Pancreas (tissue), 10 donors: Measurements from ENCODE around the gene FCGBP. TPM values are rescaled to one million over a fixed set of nuclear protein-coding genes. Genes with fewer than 3 reads are reported as not detected.
"Not testable (repeated sequence)": the region's sequence is repeated elsewhere in the genome, so short reads cannot be mapped to it uniquely, and the experiment has no call there.

ENCODE experiments used
- ATAC-seq, 4 donors: fragments of 200-7000 bp; cut with Tn5 transposase; one replicate each; pipeline versions ENCODE4 v1.8.0 to v1.9.1; 2020; ENCODE audit warnings: mild to moderate bottlenecking in 4 of 4, moderate library complexity in 4 of 4
- DNase-seq, 6 donors: peaks; one replicate each; pipeline ENCODE4 v3.0.0-alpha.2; 2020
- FAIRE-seq: peaks from 2 replicates; lab custom pipeline; 2012; peaks lifted over from hg19 to GRCh38; lab: Jason Lieb, UNC
- H3K27ac ChIP-seq, 4 donors: fragments of 200-600 bp; sonication (generic); 1 replicate in 3 of 4; 2 replicates in 1 of 4; pipeline versions ENCODE4 v1.5.0 to v1.8.0; 2020
- H3K27me3 ChIP-seq, 4 donors: fragments of 200-600 bp; one replicate each; pipeline ENCODE4 v1.8.0; 2021
- H3K36me3 ChIP-seq, 3 donors: fragments of 200-600 bp; sonication (generic) in 1 of 3; one replicate each; pipeline versions ENCODE4 v1.5.0 to v1.8.0; 2020 to 2021
- H3K4me1 ChIP-seq, 3 donors: fragments of 200-600 bp; one replicate each; pipeline ENCODE4 v1.8.0; 2021
- H3K4me3 ChIP-seq, 4 donors: fragments of 200-600 bp; sonication (generic) in 2 of 4; one replicate each; pipeline versions ENCODE4 v1.5.0 to v1.8.0; 2020 to 2021
- H3K9me3 ChIP-seq, 4 donors: fragments of 200-600 bp; one replicate each; pipeline ENCODE4 v1.8.0; 2021
- WGBS, 2 donors: extraction: QIAGEN DNeasy Blood & Tissue Kit; methylation state at CpG; one replicate each; pipeline ENCODE4 v1.1.7; 2013; 5-methylcytosine and 5-hydroxymethylcytosine counted together
- intact Hi-C, 3 donors: fragments of 100-400 bp; cut with DNase I; formaldehyde crosslinking; loops; one replicate each; pipeline versions ENCODE4 v1.11.1 to v1.14.2; 2022
- polyA plus RNA-seq, 2 donors: library from polyadenylated mRNA; stranded (reverse); fragments of 200-250 nt; gene quantifications; one replicate each; pipeline ENCODE4 v1.2.3, GENCODE V29; 2013
- total RNA-seq, 6 donors: library from RNA; stranded (reverse); fragmentation: NEBNext Ultra II Directional in 4 of 6; extraction: Animal tissue kit (Norgen Biotek cat#: 25700) in 4 of 6; gene quantifications; one replicate each; pipeline versions ENCODE4 v1.2.1 to v1.2.4, GENCODE V29; 2021 to 2023
- TF ChIP-seq, protein P1 (sequence below), 4 donors: fragments of 200-600 bp; sonication (generic) in 3 of 4; IDR thresholded peaks; one replicate each; pipeline versions ENCODE4 v1.5.0 to v1.8.0; 2021; ENCODE audit warnings: antibody characterized with exemption in 4 of 4
- donor health status: healthy with polysubstance abuse.
- donor health status: DM: no; HTN: no; CAD: no; lungs with moderate emphysema.
- donor health status: DM: no; HTN: no; CAD: no.
- donor health status: control.
- donor health status: control.
- donor health status: Bipolar disorder and iron deficiency.
- donor health status: DM: yes; HTN: yes; CAD: no.
- donor health status: DM: no; HTN: no; CAD: no.
- donor health status: DM: no; HTN: no; CAD: no.
- donor health status: DM: yes; HTN: yes; CAD: no.

The FCGBP gene
- total and polyA plus RNA-seq, 8 donors: 1.4 to 118 (median 23.6) TPM

DNA sequence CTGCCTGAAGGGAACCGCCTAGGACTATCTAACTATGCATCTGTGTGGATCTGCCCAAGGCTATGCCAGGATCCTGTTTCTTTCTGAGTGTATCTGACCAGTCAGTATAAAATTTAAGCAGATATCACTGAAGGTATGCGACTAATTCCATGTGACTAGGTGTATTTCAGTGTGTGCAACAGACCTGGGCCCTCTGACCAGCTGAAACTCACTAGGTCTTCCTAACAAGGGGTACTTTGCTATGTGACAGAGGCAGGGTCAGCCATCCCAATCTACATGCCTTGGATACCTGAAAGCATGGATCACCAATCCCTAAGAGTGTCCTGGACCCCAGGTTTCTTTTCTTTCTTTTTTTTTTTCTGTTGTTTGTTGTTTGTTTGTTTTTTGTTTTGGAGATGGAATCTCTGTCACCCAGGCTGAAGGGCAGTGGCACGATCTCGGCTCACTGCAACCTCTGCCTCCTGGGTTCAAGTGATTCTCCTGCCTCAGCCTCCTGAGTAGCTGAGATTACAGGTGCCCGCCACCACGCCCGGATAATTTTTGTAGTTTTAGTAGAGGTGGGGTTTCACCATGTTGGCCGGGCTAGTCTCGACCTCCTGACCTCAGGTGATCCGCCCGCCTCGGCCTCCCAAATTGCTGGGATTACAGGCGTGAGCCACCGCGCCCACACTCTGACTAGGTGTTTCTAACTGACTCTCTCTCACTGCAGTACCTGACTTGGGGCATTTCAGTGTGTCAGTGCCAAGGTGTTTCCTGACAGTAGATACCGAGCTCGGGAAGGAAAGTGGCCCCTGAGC lies 43.5 kb downstream of the FCGBP start:
- FAIRE-seq (no peak), ATAC-seq (no peak)

DNA sequence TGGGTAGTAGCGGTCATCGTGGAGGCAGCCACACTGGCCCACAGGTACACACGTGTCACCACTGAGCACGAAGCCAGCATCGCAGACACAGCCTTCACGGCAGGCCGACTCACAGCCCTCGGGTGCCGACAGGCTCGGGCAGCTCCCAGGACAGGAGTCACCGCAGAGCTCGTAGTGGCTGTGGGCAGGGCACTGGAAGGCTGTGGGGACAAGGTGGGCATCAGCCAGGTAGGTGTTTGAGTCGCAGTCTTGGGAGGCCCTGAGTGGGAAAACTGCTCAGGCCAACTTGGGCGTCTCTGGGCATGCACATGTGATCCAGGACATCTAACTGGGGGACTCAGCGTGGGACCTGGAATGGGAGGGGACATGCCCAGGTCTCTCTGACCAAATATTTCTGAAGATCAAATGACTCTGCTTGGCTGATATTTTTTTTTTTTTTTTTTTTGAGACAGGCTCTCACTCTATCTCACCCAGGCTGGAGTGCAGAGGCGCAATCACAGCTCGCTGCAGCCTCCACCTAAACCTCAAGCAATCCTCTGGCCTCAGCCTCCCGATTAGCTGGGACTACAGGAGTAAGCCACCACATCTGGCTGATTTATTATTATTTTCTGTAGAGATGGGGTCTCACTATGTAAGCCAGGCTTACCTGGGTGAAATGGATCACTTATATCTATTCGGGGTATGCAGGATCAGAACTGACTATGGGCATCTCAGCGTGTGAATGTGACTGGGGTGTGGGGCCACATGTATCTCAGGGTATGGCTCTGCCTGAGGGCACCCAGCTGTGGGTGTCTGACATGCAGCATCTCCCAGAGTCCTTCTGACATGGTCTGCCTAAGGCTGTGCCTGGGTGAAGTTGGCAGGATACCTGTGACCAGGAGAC lies 44.3 kb downstream of the FCGBP start:
- 84 to 90% methylated on average over 17 to 18 of the region's 20 CpGs for WGBS, 2 donors
- H3K9me3 ChIP-seq, H3K4me3 ChIP-seq, H3K4me1 ChIP-seq, H3K27ac ChIP-seq, H3K36me3 ChIP-seq, FAIRE-seq, ATAC-seq, H3K27me3 ChIP-seq: not testable (repeated sequence)
- intact Hi-C loops: loop anchor here in 1 of 3 donors (10.0 kb wide), 1 partner anchor 75 kb away; no protein-coding TSS in a partner anchor
- DNase-seq: peak in 2 of 6 donors; percentile 62 to 82

More for the DNA sequence above, 43.5 kb downstream of the FCGBP start:
- TF ChIP-seq, protein P1, sequence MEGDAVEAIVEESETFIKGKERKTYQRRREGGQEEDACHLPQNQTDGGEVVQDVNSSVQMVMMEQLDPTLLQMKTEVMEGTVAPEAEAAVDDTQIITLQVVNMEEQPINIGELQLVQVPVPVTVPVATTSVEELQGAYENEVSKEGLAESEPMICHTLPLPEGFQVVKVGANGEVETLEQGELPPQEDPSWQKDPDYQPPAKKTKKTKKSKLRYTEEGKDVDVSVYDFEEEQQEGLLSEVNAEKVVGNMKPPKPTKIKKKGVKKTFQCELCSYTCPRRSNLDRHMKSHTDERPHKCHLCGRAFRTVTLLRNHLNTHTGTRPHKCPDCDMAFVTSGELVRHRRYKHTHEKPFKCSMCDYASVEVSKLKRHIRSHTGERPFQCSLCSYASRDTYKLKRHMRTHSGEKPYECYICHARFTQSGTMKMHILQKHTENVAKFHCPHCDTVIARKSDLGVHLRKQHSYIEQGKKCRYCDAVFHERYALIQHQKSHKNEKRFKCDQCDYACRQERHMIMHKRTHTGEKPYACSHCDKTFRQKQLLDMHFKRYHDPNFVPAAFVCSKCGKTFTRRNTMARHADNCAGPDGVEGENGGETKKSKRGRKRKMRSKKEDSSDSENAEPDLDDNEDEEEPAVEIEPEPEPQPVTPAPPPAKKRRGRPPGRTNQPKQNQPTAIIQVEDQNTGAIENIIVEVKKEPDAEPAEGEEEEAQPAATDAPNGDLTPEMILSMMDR (IDR thresholded peaks at IDR 0.05): no peak
- DNase-seq: no peak
- intact Hi-C loops: loop anchor here in 1 of 3 donors (10.0 kb wide), 1 partner anchor 74 kb away; no protein-coding TSS in a partner anchor
- no peaks in the 10 kb centered on the region for H3K27me3 ChIP-seq
- no peaks in the 10 kb centered on the region for H3K9me3 ChIP-seq
- WGBS, 2 donors: 75 to 82% methylated on average over 17 of the region's 17 CpGs
- no peak overlapping the region for H3K4me3 ChIP-seq
- H3K27ac ChIP-seq: no peak overlapping the region
- H3K36me3 ChIP-seq: no peaks in the 10 kb centered on the region
- peaks cover 0 to 4% (median 0%) of the 10 kb centered on the region in 3 donors for H3K4me1 ChIP-seq

DNA sequence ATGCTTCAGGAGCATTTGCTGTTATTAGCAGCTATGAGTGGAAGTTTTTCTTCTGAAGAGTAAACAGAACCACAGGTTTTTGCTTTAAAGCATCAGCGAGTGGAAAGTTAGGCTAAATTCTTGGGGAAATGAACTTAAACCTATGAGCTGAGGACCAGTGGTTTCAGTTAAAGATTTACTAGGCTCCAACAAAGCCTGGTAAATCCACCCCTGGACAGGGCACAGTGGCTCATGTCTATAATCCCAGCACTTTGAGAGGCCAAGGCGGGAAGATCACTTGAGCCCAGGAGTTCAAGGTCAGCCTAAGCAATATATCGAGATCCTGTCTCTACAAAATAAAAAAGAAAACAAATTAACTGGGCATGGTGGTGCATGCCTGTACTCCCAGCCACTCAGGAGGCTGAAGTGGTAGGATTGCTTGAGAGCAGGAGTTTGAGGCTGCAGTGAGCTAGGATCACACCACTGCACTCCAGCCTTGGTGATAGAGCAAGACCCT lies 46.9 kb downstream of the FCGBP start:
- ATAC-seq, H3K27ac ChIP-seq, H3K36me3 ChIP-seq, H3K4me1 ChIP-seq, H3K9me3 ChIP-seq, intact Hi-C loops, H3K27me3 ChIP-seq, H3K4me3 ChIP-seq, DNase-seq, FAIRE-seq: not testable (repeated sequence)
- WGBS, 2 donors: 30% methylated on average over 2 to 3 of the region's 3 CpGs

DNA sequence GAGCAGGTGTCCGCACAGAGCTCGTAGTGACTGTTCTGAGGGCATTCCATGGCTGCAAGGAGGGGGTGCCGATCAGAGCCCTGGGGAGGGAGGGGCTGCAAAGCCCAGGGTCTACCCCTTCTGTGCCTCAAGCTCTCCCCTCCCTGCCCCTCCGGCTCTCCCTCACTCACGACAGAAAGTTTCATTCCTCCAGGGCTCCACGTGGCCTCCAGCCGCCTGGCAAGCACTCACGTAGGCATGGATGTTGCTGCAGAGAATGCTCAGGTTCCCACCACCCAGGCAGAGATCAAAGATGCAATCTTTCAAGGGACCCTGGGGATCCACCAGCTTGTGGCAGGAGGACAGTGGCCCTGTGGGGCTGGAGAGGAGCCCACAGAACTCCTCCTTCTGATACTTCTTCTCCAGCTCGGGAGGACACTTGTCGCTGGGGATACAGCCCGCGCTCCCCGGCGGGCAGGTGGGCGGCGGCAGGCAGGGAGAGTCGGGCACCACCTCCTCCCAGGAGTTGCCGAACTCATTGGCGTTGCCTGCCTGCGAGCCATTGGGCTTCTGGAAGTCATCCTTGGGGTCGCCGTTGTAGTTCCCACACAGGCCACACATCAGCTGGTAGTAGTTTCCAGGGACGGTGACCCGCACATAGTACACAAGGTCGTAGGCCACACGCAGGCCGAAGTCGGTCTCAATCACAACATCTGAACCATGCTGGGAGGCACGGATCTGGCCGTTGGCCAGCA lies 48.4 kb downstream of the FCGBP start:
- H3K27ac ChIP-seq, H3K9me3 ChIP-seq, H3K27me3 ChIP-seq, H3K36me3 ChIP-seq, H3K4me1 ChIP-seq, DNase-seq, FAIRE-seq, intact Hi-C loops, ATAC-seq, H3K4me3 ChIP-seq: not testable (repeated sequence)
- whole genome bisulfite sequencing, 2 donors: 85 to 89% methylated on average over 21 to 24 of the region's 30 CpGs

DNA sequence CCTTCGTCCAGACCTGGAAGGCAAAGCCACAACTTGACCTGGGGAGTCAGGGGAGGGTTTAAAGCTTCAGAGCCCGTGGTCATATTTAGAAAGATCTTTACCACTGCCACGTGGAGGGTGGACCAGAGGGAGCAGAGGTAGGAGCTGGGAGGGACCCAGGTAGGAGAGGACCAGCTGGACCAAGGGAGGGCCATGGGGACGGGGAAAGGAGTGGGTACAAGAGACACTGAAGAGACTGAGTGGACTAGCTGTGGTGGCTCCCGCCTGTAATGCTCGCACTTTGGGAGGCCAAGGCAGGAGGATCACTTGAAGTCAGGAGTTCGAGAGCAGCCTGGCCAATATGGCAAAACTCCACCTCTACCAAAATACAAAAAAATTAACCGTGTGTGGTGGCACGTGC lies 49.7 kb downstream of the FCGBP start:
- WGBS, 2 donors: 65 to 82% methylated on average over 3 to 4 of the region's 9 CpGs
- H3K9me3 ChIP-seq, intact Hi-C loops, DNase-seq, FAIRE-seq, H3K36me3 ChIP-seq, H3K27ac ChIP-seq, H3K27me3 ChIP-seq, H3K4me1 ChIP-seq, H3K4me3 ChIP-seq, ATAC-seq: not testable (repeated sequence)

Other genes with a start within 250 kb of the FCGBP start
- gene LGALS14, start 230.2 kb downstream of the FCGBP start, total RNA-seq: not detected
- not detected for gene LGALS14, start 230.2 kb downstream of the FCGBP start, polyA plus RNA-seq
- 1 to 10 TPM in 1 of 6 donors, under 1 TPM in 1, not detected in 4; 0.47 to 1.4 TPM for gene CLC, start 196.6 kb downstream of the FCGBP start, total RNA-seq
- not detected for gene CLC, start 196.6 kb downstream of the FCGBP start, polyA plus RNA-seq
- gene LEUTX, start 155.8 kb downstream of the FCGBP start, total RNA-seq: not detected
- not detected for gene LEUTX, start 155.8 kb downstream of the FCGBP start, polyA plus RNA-seq
- gene DYRK1B, start 100.5 kb downstream of the FCGBP start, total RNA-seq: 10 to 100 TPM in 1 of 6 donors, 1 to 10 TPM in 5; 6.2 to 14.1 (median 7.5) TPM
- gene DYRK1B, start 100.5 kb downstream of the FCGBP start, polyA plus RNA-seq: 10 to 100 TPM; 12.8 to 20.6 TPM
- gene FBL, start 88.3 kb downstream of the FCGBP start, total RNA-seq: 100 to 1,000 TPM in 5 of 6 donors, 10 to 100 TPM in 1; 86.4 to 166 (median 109) TPM
- gene FBL, start 88.3 kb downstream of the FCGBP start, polyA plus RNA-seq: 100 to 1,000 TPM in 1 of 2 donors, 10 to 100 TPM in 1; 96.4 to 131 TPM
- gene PSMC4, start 36.5 kb upstream of the FCGBP start, total RNA-seq: 10 to 100 TPM; 14.4 to 38.0 (median 28.2) TPM
- 10 to 100 TPM; 40.4 to 45.2 TPM for gene PSMC4, start 36.5 kb upstream of the FCGBP start, polyA plus RNA-seq
- gene ZNF546, start 62.4 kb upstream of the FCGBP start, total RNA-seq: 1 to 10 TPM; 1.9 to 5.9 (median 3.6) TPM
- gene ZNF546, start 62.4 kb upstream of the FCGBP start, polyA plus RNA-seq: 1 to 10 TPM; 1.2 to 2.6 TPM
- gene ZNF780B, start 121.6 kb upstream of the FCGBP start, total RNA-seq: 10 to 100 TPM in 2 of 6 donors, 1 to 10 TPM in 4; 6.2 to 14.9 (median 8.6) TPM
- gene ZNF780B, start 121.6 kb upstream of the FCGBP start, polyA plus RNA-seq: 1 to 10 TPM; 4.4 to 8.3 TPM
- 10 to 100 TPM in 4 of 6 donors, 1 to 10 TPM in 2; 7.4 to 19.7 (median 11.4) TPM for gene ZNF780A, start 156.3 kb upstream of the FCGBP start, total RNA-seq
- 10 to 100 TPM; 13.5 to 15.5 TPM for gene ZNF780A, start 156.3 kb upstream of the FCGBP start, polyA plus RNA-seq